SK-N-SH treated with all-trans-retinoic acid at 6 μM for 48 hours (cell line): ENCODE measurements around the gene B4GAT1.

Source experiments
- ARNTL ChIP-seq: fragments of 450-650 bp; formaldehyde crosslinking; IDR thresholded peaks from 2 replicates; pipeline ENCODE4 v1.5.0; 2020; ENCODE audit warnings: low read depth, mild to moderate bottlenecking, moderate library complexity, borderline replicate concordance
- OSR1 ChIP-seq: fragments of 250-450 bp; sonication (Bioruptor Pico); IDR thresholded peaks from 2 replicates; pipeline ENCODE4 v1.8.0; 2022; ENCODE audit warnings: moderate library complexity, mild to moderate bottlenecking, inconsistent platforms
- PPARA ChIP-seq: fragments of 250-450 bp; sonication (Bioruptor Pico); IDR thresholded peaks from 2 replicates; pipeline ENCODE4 v1.5.0; 2020; ENCODE audit warnings: mild to moderate bottlenecking, borderline replicate concordance
- RARB ChIP-seq: fragments of 250-450 bp; sonication (Bioruptor Pico); IDR thresholded peaks from 2 replicates; pipeline ENCODE4 v1.8.0; 2021; ENCODE audit warnings: mild to moderate bottlenecking, moderate library complexity
- SNAI2 ChIP-seq: fragments of 250-450 bp; sonication (Bioruptor Pico); IDR thresholded peaks from 2 replicates; pipeline ENCODE4 v1.5.0; 2020; ENCODE audit warnings: mild to moderate bottlenecking, moderate library complexity
- TCF4 ChIP-seq: fragments of 250-450 bp; sonication (Bioruptor Pico); IDR thresholded peaks from 2 replicates; pipeline ENCODE4 v1.8.0; 2021; ENCODE audit warnings: mild to moderate bottlenecking, moderate library complexity, borderline replicate concordance
- TOX ChIP-seq: fragments of 250-450 bp; sonication (Bioruptor Pico); IDR thresholded peaks from 2 replicates; pipeline ENCODE4 v1.8.0; 2021; ENCODE audit warnings: mild to moderate bottlenecking, moderate library complexity, borderline replicate concordance
- ZC3H10 ChIP-seq: fragments of 250-450 bp; sonication (Bioruptor Pico); IDR thresholded peaks from 2 replicates; pipeline ENCODE4 v1.5.1; 2021; ENCODE audit warnings: mild to moderate bottlenecking, moderate library complexity
- ZFP30 ChIP-seq: fragments of 450-650 bp; formaldehyde crosslinking; IDR thresholded peaks from 2 replicates; pipeline ENCODE4 v1.5.0; 2022; ENCODE audit warnings: mild to moderate bottlenecking, moderate library complexity
- TF ChIP-seq, protein P1 (sequence below): fragments of 250-450 bp; sonication (Bioruptor Pico); IDR thresholded peaks from 2 replicates; pipeline ENCODE4 v1.8.0; 2021; ENCODE audit warnings: low read depth, mild to moderate bottlenecking, moderate library complexity, borderline replicate concordance

GRCh38 chr11:66317322-66317722 lies 30.1 kb downstream of the B4GAT1 start:
- TF ChIP-seq SNAI2 (no peak), TOX (CRISPR knock-in tag) (no peak), ZFP30 (CRISPR knock-in tag) (no peak), OSR1 (CRISPR knock-in tag) (no peak), ARNTL (no peak), PPARA (no peak), TCF4 (CRISPR knock-in tag) (no peak), ZC3H10 (CRISPR knock-in tag) (no peak), RARB (no peak)
- TF ChIP-seq, protein P1, sequence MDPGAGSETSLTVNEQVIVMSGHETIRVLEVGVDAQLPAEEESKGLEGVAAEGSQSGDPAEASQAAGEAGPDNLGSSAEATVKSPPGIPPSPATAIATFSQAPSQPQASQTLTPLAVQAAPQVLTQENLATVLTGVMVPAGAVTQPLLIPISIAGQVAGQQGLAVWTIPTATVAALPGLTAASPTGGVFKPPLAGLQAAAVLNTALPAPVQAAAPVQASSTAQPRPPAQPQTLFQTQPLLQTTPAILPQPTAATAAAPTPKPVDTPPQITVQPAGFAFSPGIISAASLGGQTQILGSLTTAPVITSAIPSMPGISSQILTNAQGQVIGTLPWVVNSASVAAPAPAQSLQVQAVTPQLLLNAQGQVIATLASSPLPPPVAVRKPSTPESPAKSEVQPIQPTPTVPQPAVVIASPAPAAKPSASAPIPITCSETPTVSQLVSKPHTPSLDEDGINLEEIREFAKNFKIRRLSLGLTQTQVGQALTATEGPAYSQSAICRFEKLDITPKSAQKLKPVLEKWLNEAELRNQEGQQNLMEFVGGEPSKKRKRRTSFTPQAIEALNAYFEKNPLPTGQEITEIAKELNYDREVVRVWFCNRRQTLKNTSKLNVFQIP (CRISPR knock-in tag): no peak
